ENCODE results near the gene TNRC18.
"Not testable (repeated sequence)": the region's sequence is repeated elsewhere in the genome, so short reads cannot be mapped to it uniquely, and the experiment has no call there.

Gene TNRC18

GRCh38 chr7:5291301-5291700, 132.3 kb downstream of the TNRC18 start:
- DNase-seq (ENCODE audit: low read depth), result no peak

- DNase-seq (ENCODE audit: low read depth), result no peak
These were observed 134.3 kb downstream of the TNRC18 start for GRCh38 chr7:5289355-5289754.

GRCh38 chr7:5288560-5288959, 135.1 kb downstream of the TNRC18 start:
- not testable (repeated sequence) for DNase-seq (ENCODE audit: low read depth)

GRCh38 chr7:5287802-5288201, 135.8 kb downstream of the TNRC18 start:
- no peak for DNase-seq (ENCODE audit: low read depth)

GRCh38 chr7:5287373-5287772, 136.3 kb downstream of the TNRC18 start:
- DNase-seq (ENCODE audit: low read depth), result not testable (repeated sequence)

GRCh38 chr7:5286933-5287332, 136.7 kb downstream of the TNRC18 start:
- DNase-seq (ENCODE audit: low read depth), result no peak

- no peak for DNase-seq (ENCODE audit: low read depth)
These were observed 139.0 kb downstream of the TNRC18 start for GRCh38 chr7:5284304-5285281.

- DNase-seq (ENCODE audit: low read depth), result no peak
These were observed 140.0 kb downstream of the TNRC18 start for GRCh38 chr7:5283421-5284303.

GRCh38 chr7:5282543-5283316, 140.9 kb downstream of the TNRC18 start, which contains the start of gene SLC29A4:
TSS of gene SLC29A4 (plus strand) at chr7:5282943. CDS start at chr7:5287817, 4,874 bp downstream.
- DNase-seq (ENCODE audit: low read depth), result no peak

GRCh38 chr7:5281598-5282500, 141.8 kb downstream of the TNRC18 start:
- DNase-seq (ENCODE audit: low read depth), result not testable (repeated sequence)

- no peak for DNase-seq (ENCODE audit: low read depth)
These were observed 143.9 kb downstream of the TNRC18 start for GRCh38 chr7:5279734-5280133.

- DNase-seq (ENCODE audit: low read depth), result no peak
These were observed 144.9 kb downstream of the TNRC18 start for GRCh38 chr7:5278766-5279165.

GRCh38 chr7:5276611-5277010, 147.0 kb downstream of the TNRC18 start:
- DNase-seq (ENCODE audit: low read depth), result no peak

GRCh38 chr7:5276123-5276522, 147.5 kb downstream of the TNRC18 start:
- DNase-seq (ENCODE audit: low read depth), result not testable (repeated sequence)

- not testable (repeated sequence) for DNase-seq (ENCODE audit: low read depth)
These were observed 148.1 kb downstream of the TNRC18 start for GRCh38 chr7:5275510-5275909.

GRCh38 chr7:5274985-5275431, 148.6 kb downstream of the TNRC18 start:
- DNase-seq (ENCODE audit: low read depth), result not testable (repeated sequence)

GRCh38 chr7:5274441-5274840, 149.2 kb downstream of the TNRC18 start:
- no peak for DNase-seq (ENCODE audit: low read depth)

GRCh38 chr7:5273831-5274405, 149.7 kb downstream of the TNRC18 start:
- not testable (repeated sequence) for DNase-seq (ENCODE audit: low read depth)

- no peak for DNase-seq (ENCODE audit: low read depth)
These were observed 152.8 kb downstream of the TNRC18 start for GRCh38 chr7:5270788-5271187.

- DNase-seq (ENCODE audit: low read depth), result not testable (repeated sequence)
These were observed 153.5 kb downstream of the TNRC18 start for GRCh38 chr7:5269992-5270657.

All from T-helper 22 cell (primary cell).